GM18526 (cell line): ENCODE measurements around the gene PANK2.

Source experiments
- POLR2A ChIP-seq: IDR thresholded peaks from 3 replicates; pipeline ENCODE4 v1.6.1; 2011; ENCODE audit not compliant: insufficient read length; ENCODE audit errors: extremely low read depth

Gene PANK2

GRCh38 chr20:3914446-3914845 is 25.3 kb downstream of the PANK2 start:
- TF ChIP-seq POLR2A: no peak

DNA sequence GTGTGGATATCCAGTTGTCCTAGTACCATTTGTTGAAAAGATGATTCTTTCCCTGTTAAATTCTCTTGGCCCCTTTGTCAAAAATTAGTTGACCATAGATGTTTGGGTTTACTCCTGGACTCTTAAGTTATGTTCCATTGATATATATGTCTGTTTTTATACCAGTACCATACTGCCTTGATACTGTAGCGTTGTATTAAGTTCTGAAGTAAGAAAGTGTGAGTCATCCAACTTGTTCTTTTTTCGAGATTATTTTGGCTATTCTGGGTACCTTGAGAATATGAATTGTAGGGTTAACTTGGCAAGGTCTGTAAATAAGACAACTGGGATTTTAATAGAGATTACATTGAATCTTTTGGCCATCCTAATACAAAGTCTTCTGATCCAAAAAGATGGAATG is 26.5 kb downstream of the PANK2 start:
- no peak for TF ChIP-seq POLR2A

- TF ChIP-seq POLR2A: no peak
Measured at GRCh38 chr20:3916364-3916763, 27.2 kb downstream of the PANK2 start.

DNA sequence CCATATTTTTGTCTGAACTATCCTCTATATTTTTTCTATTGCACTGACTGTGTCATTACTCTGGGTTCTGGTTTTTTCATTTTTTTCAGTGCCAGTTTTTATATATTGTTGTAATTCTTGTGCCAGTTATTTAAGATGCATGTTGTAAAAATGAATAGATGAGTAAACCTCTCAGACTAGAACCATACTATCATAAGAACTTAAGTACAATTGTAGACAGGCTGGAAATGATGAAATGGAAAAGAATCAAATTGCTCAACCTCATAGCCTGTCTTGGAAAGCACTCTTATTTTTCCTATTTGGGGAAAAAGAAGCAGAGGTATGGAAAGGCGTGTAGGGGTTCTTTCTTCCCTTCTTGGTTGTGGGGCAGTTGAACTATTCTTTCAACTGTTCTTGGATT is 30.2 kb downstream of the PANK2 start:
- TF ChIP-seq POLR2A: no peak

DNA sequence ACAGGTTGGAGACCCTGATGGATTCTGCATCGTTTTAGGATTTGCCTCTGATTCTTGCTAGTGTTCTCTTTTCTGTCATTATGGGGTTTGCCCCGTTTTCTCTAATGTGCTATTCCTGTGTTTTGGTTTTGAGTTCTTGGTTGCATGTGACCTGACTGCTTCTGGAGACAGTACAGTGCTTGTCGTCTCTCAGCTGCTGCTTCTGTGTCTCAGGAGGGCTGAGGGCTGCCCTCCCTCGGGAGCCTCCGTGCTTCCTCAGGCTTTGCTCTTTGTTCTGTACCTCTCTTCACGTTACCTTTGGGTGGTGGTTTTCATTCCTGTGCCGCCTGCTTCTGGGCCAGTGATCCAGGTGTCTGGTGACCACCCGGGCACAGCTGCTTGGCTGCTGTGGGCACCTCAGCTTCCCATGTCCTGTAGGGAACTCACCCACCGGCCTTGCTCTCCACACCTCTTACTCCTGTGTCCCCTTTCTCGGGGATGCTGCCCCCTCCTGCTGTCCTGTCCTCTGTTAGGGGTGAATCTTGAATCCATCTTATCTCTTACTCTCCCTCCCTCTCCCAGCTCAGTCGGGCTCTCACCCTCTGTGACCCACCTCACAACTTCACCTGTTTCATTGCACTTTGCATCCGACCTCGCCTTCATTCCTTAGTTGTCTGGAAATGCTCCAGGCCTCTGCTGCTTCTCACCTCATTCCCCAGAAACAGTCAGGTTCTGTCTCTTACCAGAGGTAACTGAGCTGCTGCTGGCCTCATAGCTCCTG is 33.2 kb downstream of the PANK2 start:
- TF ChIP-seq POLR2A: no peak

DNA sequence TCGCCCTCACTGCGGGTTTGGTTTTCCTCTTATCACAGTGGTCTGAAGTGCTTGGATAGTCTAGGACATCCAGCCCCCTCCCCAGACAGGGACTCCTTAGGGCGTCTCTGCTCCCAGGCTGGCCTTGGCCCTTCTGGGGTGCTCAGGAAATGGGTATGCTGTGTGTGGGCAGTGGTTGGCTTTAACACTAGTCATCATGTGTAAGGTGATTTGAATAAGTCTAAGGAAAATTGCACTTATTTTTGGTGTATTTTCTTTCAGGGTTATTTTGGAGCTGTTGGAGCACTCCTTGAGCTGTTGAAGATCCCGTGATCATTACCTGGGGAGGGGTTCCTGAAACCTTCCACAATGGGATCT is 33.8 kb downstream of the PANK2 start:
- no peak for TF ChIP-seq POLR2A

- no peak for TF ChIP-seq POLR2A
Measured at GRCh38 chr20:3923818-3924217, 34.6 kb downstream of the PANK2 start.

GRCh38 chr20:3924304-3925112 is 35.3 kb downstream of the PANK2 start:
- TF ChIP-seq POLR2A: no peak

DNA sequence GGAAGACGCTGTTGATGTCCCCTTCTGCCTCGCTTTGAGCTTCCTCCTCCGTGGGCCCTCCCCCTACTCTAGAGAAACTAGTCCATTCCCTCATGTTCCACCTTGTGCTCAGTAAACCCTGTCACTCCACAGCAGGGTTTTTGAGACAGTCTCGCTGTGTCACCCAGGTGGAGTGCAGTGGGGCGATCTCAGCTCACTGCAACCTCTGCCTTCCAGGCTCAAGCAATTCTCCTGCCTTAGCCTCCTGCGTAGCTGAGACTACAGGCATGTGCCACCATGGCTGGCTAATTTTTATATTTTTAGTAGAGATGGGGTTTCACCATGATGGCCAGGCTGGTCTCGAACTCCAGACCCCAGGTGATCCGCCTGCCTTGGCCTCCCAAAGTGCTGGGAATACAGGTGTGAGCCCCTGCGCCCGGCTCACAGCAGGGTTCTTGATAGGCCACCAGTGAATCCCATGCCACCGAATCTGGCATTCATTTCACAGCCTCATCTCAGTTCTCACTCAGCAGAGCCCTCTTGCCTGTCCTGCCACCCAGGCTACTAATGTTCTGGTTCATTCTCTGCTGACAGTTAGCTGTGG is 36.0 kb downstream of the PANK2 start:
- no peak for TF ChIP-seq POLR2A

GRCh38 chr20:3925899-3926638 is 36.9 kb downstream of the PANK2 start:
- no peak for TF ChIP-seq POLR2A

- no peak for TF ChIP-seq POLR2A
Measured at GRCh38 chr20:3927486-3928291, 38.5 kb downstream of the PANK2 start.

GRCh38 chr20:3929713-3930060 is 40.5 kb downstream of the PANK2 start:
- TF ChIP-seq POLR2A: no peak

GRCh38 chr20:3930265-3931206 is 41.3 kb downstream of the PANK2 start:
- no peak for TF ChIP-seq POLR2A

GRCh38 chr20:3931664-3932063 is 42.5 kb downstream of the PANK2 start:
- TF ChIP-seq POLR2A: no peak

DNA sequence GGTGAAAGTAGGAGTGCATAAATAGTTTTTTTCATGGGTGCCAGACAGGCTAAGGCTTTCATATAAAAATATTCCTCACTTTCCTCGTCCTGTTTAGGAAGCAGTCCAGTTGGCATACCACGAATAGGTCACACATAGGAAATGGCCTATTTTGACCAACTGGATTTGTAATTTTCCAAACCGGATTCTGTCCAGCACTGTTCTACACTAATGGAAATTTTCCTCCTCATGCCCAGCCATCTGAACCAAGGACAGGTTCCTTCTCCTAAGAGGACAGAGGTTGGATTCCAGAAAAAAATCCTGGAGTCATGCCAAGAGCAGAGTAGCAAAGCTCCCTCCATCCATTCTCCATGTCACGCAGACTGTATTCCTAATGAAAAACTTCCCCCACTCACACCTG is 43.1 kb downstream of the PANK2 start:
- no peak for TF ChIP-seq POLR2A
